ENCODE results near the gene KRTAP23-1. TPM values are rescaled to one million over a fixed set of nuclear protein-coding genes. Genes with fewer than 3 reads are reported as not detected.

The KRTAP23-1 gene
- total RNA-seq, 2 donors from 2014 or later = not detected

GRCh38 chr21:30306884-30307283 lies 41.5 kb downstream of the KRTAP23-1 start:
- H3K36me3 ChIP-seq (ENCODE audit: control insufficient read depth, insufficient read depth, low read length) = no peaks in the 10 kb centered on the region
- no peak overlapping the region for H3K4me3 Mint-ChIP-seq
- H3K36me3 Mint-ChIP-seq (ENCODE audit: low read depth) = no peaks in the 10 kb centered on the region
- 94 to 100% methylated on average over 1 to 2 of the region's 2 CpGs for WGBS, 2 experiments (ENCODE audit: insufficient coverage in 1 of 2, insufficient read length in 1 of 2)
- H3K9me3 Mint-ChIP-seq = no peaks in the 10 kb centered on the region
- no peak overlapping the region for H3K9ac ChIP-seq (ENCODE audit: extremely low read depth, low read length, poor library complexity, severe bottlenecking)
- H3K27me3 ChIP-seq (ENCODE audit: control insufficient read depth, insufficient read depth, low read length, poor library complexity, severe bottlenecking) = no peaks in the 10 kb centered on the region
- H3K4me1 Mint-ChIP-seq = no peaks in the 10 kb centered on the region
- no peak overlapping the region for H3K27ac ChIP-seq (ENCODE audit: low read depth, low read length)
- H3K4me1 ChIP-seq (ENCODE audit: control insufficient read depth, insufficient read depth, low read length) = no peaks in the 10 kb centered on the region
- no peak overlapping the region for H3K4me3 ChIP-seq (ENCODE audit: low read length)
- no peak for TF ChIP-seq CTCF (conservative IDR thresholded peaks at IDR 0.05)
- no peaks in the 10 kb centered on the region for H3K9me3 ChIP-seq (ENCODE audit: control insufficient read depth, low read length)
- H3K27ac Mint-ChIP-seq = peak overlapping the region; percentile 56
- peaks cover 2% of the 10 kb centered on the region for H3K27me3 Mint-ChIP-seq (ENCODE audit: insufficient read depth)
- no peak for DNase-seq

DNA sequence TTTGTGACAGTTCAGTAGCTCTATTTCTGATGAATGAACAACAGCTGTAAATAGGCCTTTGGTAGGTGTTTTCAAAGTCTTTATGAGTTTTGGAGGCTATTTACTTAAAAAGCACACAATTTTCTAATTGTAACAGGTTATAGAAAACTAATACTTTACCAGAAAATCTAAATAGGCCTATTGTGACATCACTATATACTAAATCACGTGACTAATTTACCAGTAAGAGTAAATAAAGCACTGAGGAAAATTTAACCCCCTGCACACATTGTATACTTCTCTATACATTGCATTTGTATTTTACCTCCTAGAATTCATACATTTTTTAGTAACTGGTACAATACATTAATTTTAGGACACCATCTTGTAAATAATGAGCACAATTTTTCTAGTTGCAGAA lies 43.3 kb downstream of the KRTAP23-1 start:
- Mint-ChIP-seq H3K4me3 (no peak overlapping the region), H3K27ac (no peak overlapping the region), H3K36me3 (ENCODE audit: low read depth) (no peaks in the 10 kb centered on the region), H3K9me3 (no peaks in the 10 kb centered on the region), H3K4me1 (no peaks in the 10 kb centered on the region), H3K27me3 (ENCODE audit: insufficient read depth) (peaks cover 2% of the 10 kb centered on the region)
- H3K4me3 ChIP-seq (ENCODE audit: low read length) = no peak overlapping the region
- H3K36me3 ChIP-seq (ENCODE audit: control insufficient read depth, insufficient read depth, low read length) = no peaks in the 10 kb centered on the region
- H3K9ac ChIP-seq (ENCODE audit: extremely low read depth, low read length, poor library complexity, severe bottlenecking) = no peak overlapping the region
- no peaks in the 10 kb centered on the region for H3K27me3 ChIP-seq (ENCODE audit: control insufficient read depth, insufficient read depth, low read length, poor library complexity, severe bottlenecking)
- no peak for TF ChIP-seq CTCF (conservative IDR thresholded peaks at IDR 0.05)
- WGBS, 2 experiments (ENCODE audit: insufficient coverage in 1 of 2, insufficient read length in 1 of 2) = 94% methylated on average over 1 of the region's 1 CpG; no CpG with 5 or more reads in 1 of the 2 experiments
- no peaks in the 10 kb centered on the region for H3K9me3 ChIP-seq (ENCODE audit: control insufficient read depth, low read length)
- no peak for DNase-seq
- no peak overlapping the region for H3K27ac ChIP-seq (ENCODE audit: low read depth, low read length)
- H3K4me1 ChIP-seq (ENCODE audit: control insufficient read depth, insufficient read depth, low read length) = no peaks in the 10 kb centered on the region

Small RNAs within 50 kb of the gene (microRNA-seq; reads per million reads assigned to microRNA genes)
- not detected for gene MIR4327 (ENCODE audit: borderline microRNAs expressed)

Other genes with a start within 250 kb of the KRTAP23-1 start
- gene CLDN17, start 181.8 kb downstream of the KRTAP23-1 start, total RNA-seq = not detected
- gene CLDN8, start 132.5 kb downstream of the KRTAP23-1 start, total RNA-seq = not detected
- not detected for gene KRTAP24-1, start 65.7 kb downstream of the KRTAP23-1 start, total RNA-seq
- gene KRTAP25-1, start 59.1 kb downstream of the KRTAP23-1 start, total RNA-seq = not detected
- gene KRTAP26-1, start 28.3 kb downstream of the KRTAP23-1 start, total RNA-seq = not detected
- not detected for gene KRTAP27-1, start 10.9 kb downstream of the KRTAP23-1 start, total RNA-seq
- not detected for gene KRTAP13-2, start 23.7 kb upstream of the KRTAP23-1 start, total RNA-seq
- not detected for gene KRTAP13-1, start 47.4 kb upstream of the KRTAP23-1 start, total RNA-seq
- not detected for gene KRTAP13-3, start 77.3 kb upstream of the KRTAP23-1 start, total RNA-seq
- not detected for gene KRTAP13-4, start 81.6 kb upstream of the KRTAP23-1 start, total RNA-seq
- gene KRTAP15-1, start 91.7 kb upstream of the KRTAP23-1 start, total RNA-seq = not detected
- gene KRTAP19-1, start 131.8 kb upstream of the KRTAP23-1 start, total RNA-seq = not detected
- gene KRTAP19-2, start 138.8 kb upstream of the KRTAP23-1 start, total RNA-seq = not detected
- gene KRTAP19-3, start 143.4 kb upstream of the KRTAP23-1 start, total RNA-seq = not detected
- gene KRTAP19-4, start 148.6 kb upstream of the KRTAP23-1 start, total RNA-seq = not detected
- gene KRTAP19-5, start 153.5 kb upstream of the KRTAP23-1 start, total RNA-seq = not detected
- not detected for gene KRTAP19-6, start 193.3 kb upstream of the KRTAP23-1 start, total RNA-seq
- not detected for gene KRTAP19-7, start 212.7 kb upstream of the KRTAP23-1 start, total RNA-seq
- not detected for gene KRTAP22-2, start 241.8 kb upstream of the KRTAP23-1 start, total RNA-seq
- gene KRTAP6-3, start 243.8 kb upstream of the KRTAP23-1 start, total RNA-seq = not detected